GM18873 (cell line): ENCODE data around the gene ATXN2.
A peak's percentile ranks its signal among the peaks of the same experiment; 100 is the strongest.

Source experiments
- ATAC-seq: cut with Tn5 transposase; IDR thresholded peaks from one replicate; pipeline ENCODE4 v1.9.1; 2021; ENCODE audit warnings: mild to moderate bottlenecking, moderate library complexity, moderate number of reproducible peaks; ENCODE audit not compliant: unreplicated experiment, low FRiP score

Gene ATXN2

DNA sequence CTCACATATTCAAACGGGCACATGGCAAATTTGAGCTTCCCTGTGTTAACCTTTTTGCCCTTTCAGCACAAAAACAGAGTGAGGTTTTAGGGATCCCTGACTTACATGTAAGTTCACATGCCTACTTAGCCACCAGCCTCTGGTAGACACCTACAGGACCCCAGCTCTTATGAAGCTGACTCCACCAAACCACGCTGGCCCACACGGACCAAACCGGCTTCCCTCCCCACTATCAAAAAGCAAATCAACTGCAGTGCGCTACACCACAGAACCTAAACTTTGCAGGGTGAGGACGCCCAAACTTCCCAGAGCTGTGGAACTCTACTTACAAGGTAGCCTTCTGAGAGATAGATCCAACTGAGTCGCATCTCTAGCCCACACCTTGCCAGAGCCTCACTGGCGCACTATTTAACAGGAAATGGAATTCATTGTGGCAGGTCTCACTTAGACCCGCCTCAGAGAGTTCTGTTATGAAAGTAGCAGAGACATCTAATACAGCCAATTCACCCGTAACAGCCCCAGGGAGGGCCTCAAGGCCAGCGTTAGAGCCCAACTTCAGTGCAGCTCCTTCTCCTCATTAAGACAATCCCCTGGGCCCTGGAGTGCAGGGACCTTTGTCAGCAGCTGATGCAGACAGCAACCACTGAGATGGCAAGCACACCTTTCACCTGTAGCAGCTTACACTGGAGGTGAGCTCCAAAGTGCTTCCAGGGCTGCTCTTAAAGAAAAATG lies 144.2 kb downstream of the ATXN2 start:
- ATAC-seq, result no peak

DNA sequence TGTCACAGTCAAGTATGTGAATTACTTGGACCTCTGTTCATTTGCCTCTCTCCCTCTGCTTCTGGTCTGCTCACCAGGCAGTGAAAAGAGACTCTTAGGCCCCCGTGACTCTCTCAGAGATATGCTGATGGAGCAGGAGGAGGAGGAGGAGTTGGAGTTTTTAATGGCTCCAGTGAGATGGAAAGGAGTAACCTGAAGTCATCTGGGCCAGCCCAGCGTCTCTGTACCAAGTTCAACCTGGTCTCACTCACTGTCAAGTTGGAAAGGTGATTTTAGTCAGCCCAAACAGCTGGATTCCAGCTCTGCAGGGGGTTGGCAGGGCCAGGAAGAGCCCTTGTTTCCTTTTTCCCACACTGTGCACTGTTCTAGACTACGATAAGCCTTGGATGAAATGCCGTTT lies 144.8 kb downstream of the ATXN2 start:
- ATAC-seq, result no peak

DNA sequence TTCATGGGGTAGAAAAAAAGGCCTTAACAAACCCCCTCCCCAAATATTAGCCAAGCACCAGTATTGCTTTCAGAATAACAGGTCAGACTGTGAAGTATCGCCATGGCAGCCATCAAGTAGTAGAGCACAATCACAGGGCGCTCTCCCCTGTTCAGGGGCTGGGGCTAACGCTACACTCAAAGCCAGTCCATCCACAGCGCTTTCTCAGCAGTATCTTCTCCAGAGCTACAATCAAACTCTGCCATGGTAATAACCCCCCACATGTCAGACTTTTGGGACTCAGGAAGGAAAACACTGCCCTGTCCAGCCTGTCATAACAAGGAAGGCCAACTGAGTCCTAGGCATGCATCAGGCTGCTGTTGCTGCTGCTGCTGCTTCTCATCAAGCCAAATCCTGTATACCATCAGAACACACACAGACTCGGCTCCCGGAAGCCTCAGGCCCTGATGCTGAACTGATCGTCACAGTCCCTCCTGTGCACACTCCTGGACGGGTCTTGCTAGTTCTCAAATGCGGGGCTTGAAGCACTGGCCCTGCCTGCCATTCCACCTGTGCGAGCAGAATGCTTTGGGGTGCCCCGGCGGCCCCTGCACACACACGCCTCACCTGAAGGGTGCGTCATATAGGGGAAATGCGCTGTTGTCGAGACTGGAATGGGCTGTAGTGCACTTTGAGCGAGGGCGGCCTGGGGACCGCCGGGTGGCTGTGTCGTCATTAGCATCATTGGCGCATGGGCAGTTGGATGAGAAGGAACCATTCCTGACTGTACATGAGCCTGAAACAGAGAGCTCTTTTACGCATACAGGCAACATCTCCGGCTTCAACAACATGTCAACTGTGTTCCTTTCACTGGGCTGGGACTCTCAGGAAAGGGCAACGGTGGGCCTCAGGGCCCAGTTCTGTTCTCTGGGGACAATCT lies 145.8 kb downstream of the ATXN2 start:
- ATAC-seq, result no peak

DNA sequence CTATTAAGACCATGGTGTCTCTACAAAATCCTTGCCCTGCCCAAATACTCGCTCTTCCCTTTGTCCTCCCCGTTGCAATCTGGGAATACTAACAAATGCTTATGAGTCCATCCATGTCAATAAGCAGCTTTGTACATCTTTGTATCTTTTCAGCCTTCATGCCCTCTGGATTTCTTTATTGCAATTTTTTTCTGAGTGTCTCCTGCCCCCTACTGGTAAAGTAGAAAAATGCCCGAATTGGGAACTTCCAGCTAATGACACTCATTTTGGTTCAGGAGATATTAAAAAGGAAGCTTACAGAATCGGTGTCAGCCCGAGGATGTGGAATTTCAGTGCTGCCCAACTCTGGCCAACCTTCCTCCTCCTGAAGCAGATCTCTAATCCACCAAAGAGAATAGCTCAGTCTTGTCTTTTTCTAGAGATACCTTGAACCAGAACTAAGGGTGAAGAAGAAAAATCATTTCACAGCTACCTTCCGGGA lies 147.4 kb downstream of the ATXN2 start:
- no peak for ATAC-seq

DNA sequence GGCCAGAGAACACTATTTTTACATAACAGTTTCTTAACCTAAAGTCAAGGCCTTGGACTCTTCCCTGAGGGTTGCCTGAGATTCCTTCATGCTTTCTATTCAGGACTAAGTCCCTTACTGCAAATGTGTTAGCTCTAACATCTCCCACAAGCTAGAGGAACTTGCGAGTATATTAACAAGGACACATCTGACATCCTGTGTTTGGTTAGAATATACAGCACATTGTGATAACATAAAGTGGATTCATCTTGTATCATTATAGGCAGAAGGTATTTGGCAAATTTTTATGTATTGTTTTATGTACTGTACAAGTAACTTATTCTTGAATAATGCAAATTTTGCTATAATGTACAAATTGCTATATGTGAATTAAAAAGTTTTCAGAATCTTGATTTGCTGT lies 147.9 kb downstream of the ATXN2 start:
- no peak for ATAC-seq

DNA sequence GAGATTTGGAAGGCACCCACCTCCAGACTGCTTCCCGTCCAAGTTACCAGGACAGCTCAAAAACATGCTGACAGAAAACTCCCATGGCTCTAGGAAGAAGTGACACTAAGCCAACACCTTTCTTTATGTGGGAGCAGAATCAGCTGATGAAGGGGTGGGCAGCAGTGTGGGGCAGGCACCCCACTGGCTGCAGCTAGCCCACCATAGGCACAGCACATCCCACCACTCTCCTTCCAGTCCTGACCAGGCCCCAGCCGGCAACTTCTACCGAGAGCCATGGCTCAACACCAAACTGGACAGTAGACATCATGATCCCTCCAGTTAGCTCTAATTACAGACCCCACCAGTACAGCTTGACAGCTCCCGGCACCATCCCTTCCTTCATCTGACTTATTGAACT lies 148.4 kb downstream of the ATXN2 start:
- ATAC-seq, result no peak

DNA sequence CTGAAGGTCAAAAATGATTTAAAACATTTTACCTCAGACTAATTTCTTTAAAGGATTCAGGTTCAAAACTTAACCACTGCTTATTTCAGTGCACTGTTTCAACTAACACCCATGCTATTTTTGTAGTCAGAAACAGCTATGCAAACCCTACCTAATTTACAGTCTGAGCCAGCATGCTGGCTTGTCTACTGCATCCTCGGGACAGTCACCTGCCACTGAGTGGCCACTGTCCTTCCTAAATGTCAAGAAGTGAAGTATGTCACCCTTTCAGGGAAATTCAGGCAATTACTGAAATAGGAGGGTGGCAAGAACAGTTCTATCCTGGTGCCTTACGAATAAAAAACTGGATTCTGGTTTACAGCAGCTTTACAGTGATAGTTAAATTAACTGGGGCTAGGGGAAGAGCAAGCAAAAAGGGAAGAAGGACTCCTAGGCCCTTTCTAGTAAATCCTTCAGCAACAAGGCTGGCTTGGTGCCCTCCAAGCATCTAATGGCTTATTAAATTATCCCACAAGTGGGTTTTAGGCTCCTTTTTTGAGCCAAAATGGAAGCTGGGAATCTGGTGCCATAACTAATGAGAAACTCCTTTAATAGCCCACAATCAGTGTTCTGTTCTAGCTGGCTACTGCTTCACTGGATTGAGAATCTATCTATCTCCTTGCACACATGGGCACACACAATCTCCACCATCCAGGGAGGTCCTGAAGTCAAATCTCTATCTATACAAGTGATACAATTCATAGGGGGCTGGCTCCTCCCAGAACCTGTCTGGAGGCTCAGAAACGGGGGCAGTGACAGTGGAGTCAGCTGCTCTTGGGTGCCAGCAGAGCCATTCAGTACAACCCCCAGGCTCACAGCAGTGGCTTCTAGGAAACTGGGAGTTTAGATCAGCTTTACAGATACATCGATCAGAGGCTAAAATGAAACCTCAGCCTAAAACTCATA lies 150.0 kb downstream of the ATXN2 start:
- no peak for ATAC-seq

DNA sequence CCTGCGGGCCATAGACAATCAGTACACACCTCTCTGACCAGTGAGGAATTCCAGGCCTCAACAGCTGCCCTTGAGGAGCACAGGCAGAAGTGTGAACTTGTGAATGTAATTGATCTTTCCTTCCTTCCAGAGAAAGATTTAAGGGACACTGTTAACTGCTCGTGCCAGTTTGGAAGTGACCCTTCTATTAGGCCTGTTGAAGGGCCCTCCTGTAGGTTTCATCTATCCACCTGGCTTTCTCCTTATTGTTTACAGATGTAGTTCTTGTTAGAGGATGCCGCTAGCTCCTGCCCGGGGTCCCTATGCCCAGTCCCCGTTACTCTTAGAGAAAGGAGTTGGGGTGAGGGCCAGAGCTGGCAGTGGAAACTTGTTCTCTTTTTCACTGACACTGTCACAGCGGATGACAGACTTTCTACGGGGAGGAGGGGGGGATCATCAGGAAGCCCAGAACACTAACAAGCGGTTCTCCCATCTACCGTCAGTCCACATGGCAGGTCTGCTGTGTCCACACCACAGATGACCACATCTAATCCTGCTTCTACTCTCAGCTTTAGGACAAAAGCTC lies 150.8 kb downstream of the ATXN2 start:
- ATAC-seq, result no peak

DNA sequence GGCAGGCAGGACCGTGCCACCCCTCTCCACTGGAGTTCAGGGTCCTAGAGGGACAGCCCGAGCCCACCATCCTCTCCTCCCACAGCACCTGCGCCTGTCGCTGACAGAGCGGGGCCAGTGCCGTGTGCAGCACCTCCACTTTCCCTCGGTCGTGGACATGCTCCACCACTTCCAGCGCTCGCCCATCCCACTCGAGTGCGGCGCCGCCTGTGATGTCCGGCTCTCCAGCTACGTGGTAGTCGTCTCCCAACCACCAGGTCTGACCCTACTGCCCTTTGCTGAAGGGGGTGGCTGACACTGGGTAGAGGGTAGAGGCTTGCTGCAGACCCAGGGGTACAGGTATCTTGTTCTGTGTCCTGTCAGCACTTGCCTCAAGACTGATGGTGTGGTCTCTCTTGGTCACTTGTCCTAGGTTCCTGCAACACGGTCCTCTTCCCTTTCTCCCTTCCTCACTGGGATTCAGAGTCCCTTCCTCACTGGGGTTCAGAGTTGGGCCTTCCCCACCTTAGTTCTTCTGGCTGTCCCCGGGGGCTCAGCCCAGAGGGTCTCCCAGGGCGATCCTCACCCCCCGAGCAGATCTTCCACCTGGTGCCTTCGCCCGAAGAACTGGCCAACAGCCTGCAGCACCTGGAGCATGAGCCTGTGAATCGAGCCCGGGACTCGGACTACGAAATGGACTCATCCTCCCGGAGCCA lies 151.4 kb downstream of the ATXN2 start:
- ATAC-seq, result no peak

DNA sequence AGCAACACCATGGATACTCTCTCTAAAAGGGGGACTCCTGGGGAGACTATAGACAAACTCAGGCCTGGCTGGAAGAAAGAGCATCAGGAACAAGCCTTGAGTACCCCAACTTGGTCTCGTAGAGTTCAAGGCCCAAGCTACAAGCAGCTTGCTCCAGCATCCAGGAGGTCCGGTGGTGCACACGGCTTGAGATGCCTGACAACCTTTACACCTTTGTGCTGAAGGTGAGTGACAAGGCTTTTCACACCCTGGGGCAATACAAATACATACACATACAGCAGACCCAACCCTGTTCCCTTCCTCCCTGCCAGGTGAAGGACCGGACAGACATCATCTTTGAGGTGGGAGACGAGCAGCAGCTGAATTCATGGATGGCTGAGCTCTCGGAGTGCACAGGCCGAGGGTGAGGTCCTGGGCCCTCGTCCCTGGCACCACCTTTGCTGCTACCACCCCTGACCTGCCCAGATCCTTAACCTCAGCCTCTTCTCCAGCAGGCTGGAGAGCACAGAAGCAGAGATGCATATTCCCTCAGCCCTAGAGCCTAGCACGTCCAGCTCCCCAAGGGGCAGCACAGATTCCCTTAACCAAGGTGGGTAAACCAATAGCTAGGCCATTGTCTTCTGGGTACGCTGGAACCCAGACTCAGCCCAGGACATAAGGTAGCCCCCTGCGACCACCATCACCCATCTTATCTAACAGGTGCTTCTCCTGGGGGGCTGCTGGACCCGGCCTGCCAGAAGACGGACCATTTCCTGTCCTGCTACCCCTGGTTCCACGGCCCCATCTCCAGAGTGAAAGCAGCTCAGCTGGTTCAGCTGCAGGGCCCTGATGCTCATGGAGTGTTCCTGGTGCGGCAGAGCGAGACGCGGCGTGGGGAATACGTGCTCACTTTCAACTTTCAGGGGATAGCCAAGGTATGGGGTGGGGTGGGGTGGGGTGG lies 152.2 kb downstream of the ATXN2 start:
- ATAC-seq, result no peak

DNA sequence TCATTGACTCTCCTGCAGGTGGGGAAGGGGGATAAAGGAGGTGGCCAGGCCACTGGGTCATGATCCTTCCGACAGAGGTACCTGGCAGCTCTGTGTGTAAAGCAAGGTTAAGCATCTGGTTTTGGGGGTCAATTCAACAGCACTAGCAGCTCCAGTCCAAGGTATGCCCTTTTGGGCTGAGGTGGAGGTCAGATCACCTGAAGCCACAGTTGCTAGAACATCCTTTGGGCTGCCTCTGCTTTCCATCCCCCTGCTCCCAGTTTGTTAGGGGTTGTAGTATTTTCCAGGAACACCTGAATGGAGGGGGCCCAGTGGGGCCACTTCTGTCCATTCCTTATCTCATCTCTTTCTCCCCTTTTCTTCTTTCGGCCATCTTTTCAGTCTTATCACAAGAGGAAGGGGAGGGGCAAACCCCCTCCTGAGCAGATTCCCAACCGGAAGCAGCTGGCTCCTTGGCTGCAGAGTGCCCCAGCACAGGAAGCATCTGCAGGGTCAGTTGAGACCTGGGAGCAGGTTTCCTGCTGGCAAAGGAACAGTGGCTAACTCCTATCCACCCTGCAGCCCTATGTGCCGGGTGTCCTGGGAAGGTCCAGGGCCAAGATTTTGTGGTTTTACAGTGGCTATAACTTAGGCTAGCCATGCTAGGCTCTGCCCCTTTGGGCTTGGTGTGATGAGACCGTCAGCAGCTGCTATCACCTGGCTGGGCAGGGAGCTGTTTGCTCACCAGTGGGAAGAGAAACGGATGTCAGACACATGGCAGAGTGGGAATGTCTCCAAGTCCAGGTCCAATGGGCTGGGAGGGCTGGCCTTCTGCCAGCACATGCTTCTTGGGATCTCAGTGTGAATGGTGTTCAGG lies 153.2 kb downstream of the ATXN2 start:
- ATAC-seq, result no peak

DNA sequence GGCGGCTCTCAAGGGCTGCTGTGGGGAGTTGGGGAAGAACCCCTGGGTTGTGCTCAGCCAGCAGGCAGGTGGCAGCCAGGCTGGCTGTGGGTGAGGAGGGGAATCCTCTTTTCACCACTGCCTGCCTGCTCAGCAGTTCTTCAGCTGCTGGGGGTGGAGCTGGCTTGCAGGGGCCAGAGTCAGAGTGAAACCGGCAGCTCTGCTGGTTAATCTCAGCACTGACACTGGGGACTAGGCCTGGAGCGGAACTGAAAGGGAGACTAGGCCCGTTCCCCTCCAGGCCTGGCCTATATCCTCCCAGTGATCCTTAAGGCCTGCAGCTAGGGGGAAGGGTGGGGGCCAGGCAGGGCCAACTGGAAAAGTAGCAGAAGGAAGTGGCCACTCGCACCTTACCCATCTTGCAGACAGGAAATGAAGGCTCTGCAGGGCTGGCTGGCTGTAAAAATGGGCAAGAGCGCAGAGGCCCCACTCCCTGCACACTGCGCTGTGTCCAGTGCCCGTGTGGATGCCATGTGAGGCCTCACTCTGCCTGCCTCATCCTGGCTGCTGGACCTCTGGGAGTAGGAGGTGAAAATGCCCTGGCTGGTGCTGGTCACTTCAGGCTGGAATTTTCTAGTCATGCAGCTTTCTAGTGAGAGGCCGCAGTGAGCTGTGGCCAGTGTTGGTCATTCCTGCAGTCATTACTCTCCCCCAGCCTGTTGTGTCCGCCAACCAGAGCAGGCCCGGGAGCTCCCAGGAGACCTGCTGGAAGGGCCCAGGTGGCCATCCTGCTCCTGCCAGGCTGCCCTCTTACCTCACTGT lies 154.0 kb downstream of the ATXN2 start:
- ATAC-seq, result peak; percentile 85

DNA sequence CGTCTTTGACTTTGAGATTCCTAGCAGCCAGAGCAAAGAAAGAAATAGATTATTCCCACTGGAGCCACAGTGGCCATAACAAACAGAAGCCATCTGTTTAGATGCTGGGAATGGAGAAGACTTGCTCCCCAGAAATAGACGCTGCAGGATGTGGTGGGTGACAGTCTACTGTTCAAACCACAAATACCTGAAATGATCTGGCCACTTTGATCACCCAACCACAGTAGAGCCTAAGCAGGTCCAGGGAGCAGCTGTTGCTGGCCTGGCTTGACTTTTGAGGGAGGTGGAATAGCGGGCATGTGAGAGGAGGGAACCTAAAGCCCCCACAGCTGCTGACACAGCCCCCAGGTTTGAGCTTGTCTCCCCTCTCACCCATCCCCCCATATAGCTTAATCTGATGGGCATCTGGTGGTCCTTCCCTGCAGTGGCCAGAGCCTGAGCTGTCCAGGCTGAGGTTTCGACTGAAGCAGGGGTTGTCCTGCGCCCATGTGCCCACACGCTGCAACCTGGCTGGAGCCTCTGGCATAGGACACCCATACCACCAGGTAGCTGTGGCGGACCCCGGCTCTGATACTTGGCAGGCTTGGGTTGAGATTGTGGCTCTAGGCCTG lies 154.7 kb downstream of the ATXN2 start:
- peak; percentile 32 for ATAC-seq

DNA sequence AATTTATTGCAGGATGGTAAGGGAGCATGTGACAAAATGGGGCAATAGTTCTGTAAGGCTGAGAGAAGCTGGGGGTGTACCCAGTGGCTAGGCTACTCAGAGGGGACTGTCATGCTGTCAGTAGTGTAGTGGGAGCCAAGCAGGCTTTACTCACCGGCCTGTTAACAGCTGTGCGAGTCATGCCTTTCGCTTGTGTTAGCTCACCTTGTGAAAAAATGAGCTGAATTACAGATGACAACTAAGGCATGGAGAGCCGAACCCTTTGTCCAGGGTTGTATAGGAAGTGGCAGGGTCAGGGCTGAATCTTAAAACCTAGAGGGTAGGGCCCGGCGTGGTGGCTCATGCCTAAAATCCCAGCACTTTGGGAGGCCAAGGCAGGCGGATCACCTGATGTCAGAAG lies 155.5 kb downstream of the ATXN2 start:
- ATAC-seq, result no peak

DNA sequence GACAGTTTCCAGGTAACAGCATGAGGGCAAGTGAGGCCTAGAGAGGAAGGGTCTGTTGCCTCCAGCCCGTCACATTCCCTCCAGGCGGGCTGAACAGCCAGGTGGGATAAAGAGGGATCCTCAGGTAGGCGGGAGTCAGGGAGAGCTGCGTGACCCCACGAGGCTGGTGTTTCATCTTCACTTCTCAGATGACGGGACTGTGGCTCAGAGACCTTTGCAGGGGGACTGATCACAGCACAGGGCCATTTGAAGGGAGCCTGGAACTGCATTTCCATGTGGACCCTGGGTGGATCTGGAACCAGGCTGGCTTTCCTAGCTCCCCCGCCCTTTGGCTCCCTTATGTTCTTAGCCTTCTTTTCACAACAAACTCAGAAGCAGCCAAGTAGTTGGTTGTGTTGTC lies 156.0 kb downstream of the ATXN2 start:
- no peak for ATAC-seq

DNA sequence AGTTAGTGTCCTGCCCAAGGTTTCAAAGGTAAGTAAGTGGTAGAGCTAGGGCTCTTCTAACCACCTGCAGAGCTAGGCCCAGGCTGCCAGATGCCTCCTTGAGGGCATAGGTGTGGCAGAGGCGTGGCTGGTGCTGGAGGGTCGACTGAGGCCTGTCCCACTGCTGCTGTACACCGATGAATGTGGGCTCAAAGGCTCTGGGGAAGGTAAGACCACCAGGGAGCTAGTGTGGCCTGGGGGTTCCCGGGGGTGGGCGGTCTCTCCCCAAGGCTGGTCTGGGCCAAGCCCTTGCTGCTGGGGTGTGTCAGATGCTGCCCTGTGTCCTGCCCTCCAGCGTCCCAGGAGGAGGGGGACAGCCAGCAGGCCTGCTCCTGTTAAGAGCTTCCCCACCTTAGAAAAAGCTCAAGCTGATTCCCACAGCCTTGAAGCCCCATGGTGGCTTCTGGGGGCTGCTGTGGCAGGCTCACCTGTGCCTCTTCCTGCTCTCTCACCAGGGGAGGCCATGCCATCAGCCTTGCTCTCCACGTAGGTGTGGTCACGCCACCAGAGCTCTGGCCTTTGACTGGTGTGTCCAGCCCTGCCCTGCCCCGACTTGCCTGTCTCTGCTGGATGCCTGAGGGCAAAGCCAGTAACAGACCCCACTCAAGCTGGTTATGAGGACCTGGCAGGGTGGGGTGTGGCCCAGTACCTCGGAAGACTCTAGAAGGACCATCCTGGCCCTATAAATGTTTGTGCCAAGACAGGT lies 156.6 kb downstream of the ATXN2 start:
- no peak for ATAC-seq
